GM13976 (cell line): ENCODE results near the gene NUSAP1.
"Not testable (repeated sequence)": the region's sequence is repeated elsewhere in the genome, so short reads cannot be mapped to it uniquely, and the experiment has no call there.

Experiments
- DNase-seq: peaks from one replicate; pipeline ENCODE4 v3.0.0; 2012; ENCODE audit warnings: low spot score
- in situ Hi-C: fragments of 300-500 bp; cut with MboI; formaldehyde crosslinking; loops from one replicate; pipeline ENCODE4 v1.12.0; 2022; ENCODE audit warnings: low sequenced_read_pairs, mixed read lengths, inconsistent platforms; ENCODE audit not compliant: unreplicated experiment
- TF ChIP-seq, protein P1 (sequence below): IDR thresholded peaks from 2 replicates; pipeline ENCODE4 v1.5.1; 2012; ENCODE audit warnings: borderline replicate concordance, mild to moderate bottlenecking; ENCODE audit not compliant: insufficient read depth; ENCODE audit errors: extremely low read depth, missing control alignments, control extremely low read depth

NUSAP1 gene

DNA sequence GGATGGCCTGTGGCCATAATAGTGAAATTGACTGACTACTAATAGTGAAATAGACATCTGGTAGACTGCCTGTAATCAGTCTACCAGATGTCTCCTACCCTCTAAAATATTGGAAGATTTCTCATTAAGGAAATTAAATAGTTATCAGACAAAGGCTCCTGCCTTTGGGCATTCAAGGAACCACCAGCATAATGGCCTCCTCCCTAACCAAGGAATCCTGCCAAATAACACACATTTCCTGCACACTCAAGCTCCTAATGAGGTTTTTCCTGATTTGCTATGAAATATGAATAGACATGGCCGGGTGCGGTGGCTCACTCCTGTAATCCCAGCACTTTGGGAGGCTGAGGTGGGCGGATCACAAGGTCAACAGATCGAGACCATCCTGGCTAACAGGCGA lies 14.6 kb downstream of the NUSAP1 start:
- TF ChIP-seq, protein P1, sequence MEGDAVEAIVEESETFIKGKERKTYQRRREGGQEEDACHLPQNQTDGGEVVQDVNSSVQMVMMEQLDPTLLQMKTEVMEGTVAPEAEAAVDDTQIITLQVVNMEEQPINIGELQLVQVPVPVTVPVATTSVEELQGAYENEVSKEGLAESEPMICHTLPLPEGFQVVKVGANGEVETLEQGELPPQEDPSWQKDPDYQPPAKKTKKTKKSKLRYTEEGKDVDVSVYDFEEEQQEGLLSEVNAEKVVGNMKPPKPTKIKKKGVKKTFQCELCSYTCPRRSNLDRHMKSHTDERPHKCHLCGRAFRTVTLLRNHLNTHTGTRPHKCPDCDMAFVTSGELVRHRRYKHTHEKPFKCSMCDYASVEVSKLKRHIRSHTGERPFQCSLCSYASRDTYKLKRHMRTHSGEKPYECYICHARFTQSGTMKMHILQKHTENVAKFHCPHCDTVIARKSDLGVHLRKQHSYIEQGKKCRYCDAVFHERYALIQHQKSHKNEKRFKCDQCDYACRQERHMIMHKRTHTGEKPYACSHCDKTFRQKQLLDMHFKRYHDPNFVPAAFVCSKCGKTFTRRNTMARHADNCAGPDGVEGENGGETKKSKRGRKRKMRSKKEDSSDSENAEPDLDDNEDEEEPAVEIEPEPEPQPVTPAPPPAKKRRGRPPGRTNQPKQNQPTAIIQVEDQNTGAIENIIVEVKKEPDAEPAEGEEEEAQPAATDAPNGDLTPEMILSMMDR, result no peak
- in situ Hi-C loops, result no loop called here
- no peak for DNase-seq

- TF ChIP-seq, protein P1, result no peak
- in situ Hi-C loops, result no loop called here
- DNase-seq, result no peak
Observed at GRCh38 chr15:41350057-41350717, 17.5 kb downstream of the NUSAP1 start.

DNA sequence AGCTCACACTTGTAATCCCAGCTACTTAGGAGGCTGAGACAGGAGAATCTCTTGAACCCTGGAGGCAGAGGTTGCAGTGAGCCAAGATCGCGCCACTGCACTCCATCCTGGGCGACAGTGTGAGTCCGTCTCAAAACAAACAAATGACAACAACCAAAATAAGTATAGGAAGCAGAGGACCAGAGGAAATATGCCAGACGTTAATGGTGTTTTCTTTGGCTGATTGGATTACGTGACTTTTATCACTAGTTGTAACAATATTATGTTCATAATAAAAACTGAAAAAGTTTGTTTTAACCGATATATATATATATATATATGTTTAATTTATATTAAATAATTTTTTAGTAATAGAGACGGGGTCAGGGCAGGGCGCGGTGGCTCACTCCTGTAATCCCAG lies 21.7 kb downstream of the NUSAP1 start:
- in situ Hi-C loops, result no loop called here
- TF ChIP-seq, protein P1, result no peak
- DNase-seq, result no peak

GRCh38 chr15:41367418-41367817 lies 34.7 kb downstream of the NUSAP1 start:
- DNase-seq, result no peak
- TF ChIP-seq, protein P1, result no peak
- in situ Hi-C loops, result no loop called here

DNA sequence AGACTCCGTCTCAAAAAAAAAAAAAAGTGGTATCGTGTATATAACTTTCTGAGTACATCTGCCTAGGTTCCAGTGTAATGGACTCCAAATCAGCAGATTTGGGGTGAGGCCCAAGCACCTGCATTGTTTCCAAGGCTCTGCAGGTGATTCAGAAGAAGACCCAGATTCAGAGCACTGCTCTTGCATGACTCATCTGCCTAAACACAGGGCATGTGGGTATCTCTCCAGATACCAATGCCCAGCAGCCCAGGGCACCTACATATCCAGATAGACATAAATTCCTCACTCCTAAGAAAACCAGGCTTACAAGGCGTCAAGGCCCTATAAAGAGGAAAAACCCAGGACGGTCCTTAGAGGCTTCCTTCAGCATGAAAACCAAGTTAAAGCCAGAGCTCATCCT lies 45.3 kb downstream of the NUSAP1 start:
- in situ Hi-C loops, result no loop called here
- TF ChIP-seq, protein P1, result no peak
- no peak for DNase-seq

GRCh38 chr15:41383974-41384749 lies 51.5 kb downstream of the NUSAP1 start:
- DNase-seq, in situ Hi-C loops: not testable (repeated sequence)

- in situ Hi-C loops, result no loop called here
- no peak for DNase-seq
- TF ChIP-seq, protein P1, result no peak
Observed at GRCh38 chr15:41387646-41388045, 55.0 kb downstream of the NUSAP1 start.
